Measurements from ENCODE around the gene GORASP1. TPM values are rescaled to one million over a fixed set of nuclear protein-coding genes. Genes with fewer than 3 reads are reported as not detected.
"Not testable (repeated sequence)": the region's sequence is repeated elsewhere in the genome, so short reads cannot be mapped to it uniquely, and the experiment has no call there.

GORASP1 gene
- total RNA-seq, 1 donor from 2014 or later, result 62.1 TPM

DNA sequence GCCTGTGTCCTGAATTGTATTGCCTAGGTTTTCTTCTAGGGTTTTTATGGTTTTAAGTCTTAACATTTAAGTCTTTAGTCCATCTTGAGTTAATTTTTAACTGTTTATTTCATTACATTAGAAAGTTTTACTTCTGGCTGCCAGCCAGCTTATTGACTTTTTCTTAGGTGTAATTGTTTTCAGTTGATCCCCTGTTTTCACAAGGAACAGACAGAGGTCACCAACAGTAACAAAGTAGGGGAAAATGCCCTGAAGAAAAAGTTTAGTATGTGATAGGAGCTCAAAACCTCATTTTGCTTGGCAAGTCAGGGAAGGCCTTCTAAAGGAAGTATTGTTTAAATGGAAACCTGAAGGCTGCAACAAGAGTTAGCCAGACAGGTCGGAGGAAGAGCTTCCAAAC lies 45.2 kb downstream of the GORASP1 start:
- no peak for DNase-seq (ENCODE audit: extremely low spot score, unreplicated experiment)
- H3K4me1 Mint-ChIP-seq (ENCODE audit: unreplicated experiment), result peaks cover 8% of the 10 kb centered on the region
- H3K27ac Mint-ChIP-seq (ENCODE audit: unreplicated experiment), result no peak overlapping the region
- no peak overlapping the region for H3K4me3 Mint-ChIP-seq (ENCODE audit: unreplicated experiment)
- TF ChIP-seq, protein P1, sequence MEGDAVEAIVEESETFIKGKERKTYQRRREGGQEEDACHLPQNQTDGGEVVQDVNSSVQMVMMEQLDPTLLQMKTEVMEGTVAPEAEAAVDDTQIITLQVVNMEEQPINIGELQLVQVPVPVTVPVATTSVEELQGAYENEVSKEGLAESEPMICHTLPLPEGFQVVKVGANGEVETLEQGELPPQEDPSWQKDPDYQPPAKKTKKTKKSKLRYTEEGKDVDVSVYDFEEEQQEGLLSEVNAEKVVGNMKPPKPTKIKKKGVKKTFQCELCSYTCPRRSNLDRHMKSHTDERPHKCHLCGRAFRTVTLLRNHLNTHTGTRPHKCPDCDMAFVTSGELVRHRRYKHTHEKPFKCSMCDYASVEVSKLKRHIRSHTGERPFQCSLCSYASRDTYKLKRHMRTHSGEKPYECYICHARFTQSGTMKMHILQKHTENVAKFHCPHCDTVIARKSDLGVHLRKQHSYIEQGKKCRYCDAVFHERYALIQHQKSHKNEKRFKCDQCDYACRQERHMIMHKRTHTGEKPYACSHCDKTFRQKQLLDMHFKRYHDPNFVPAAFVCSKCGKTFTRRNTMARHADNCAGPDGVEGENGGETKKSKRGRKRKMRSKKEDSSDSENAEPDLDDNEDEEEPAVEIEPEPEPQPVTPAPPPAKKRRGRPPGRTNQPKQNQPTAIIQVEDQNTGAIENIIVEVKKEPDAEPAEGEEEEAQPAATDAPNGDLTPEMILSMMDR (IDR thresholded peaks at IDR 0.05), result no peak
- peaks cover 12% of the 10 kb centered on the region for H3K36me3 Mint-ChIP-seq (ENCODE audit: unreplicated experiment)
- no peaks in the 10 kb centered on the region for H3K27me3 Mint-ChIP-seq (ENCODE audit: unreplicated experiment)
- no peaks in the 10 kb centered on the region for H3K9me3 Mint-ChIP-seq (ENCODE audit: unreplicated experiment)

DNA sequence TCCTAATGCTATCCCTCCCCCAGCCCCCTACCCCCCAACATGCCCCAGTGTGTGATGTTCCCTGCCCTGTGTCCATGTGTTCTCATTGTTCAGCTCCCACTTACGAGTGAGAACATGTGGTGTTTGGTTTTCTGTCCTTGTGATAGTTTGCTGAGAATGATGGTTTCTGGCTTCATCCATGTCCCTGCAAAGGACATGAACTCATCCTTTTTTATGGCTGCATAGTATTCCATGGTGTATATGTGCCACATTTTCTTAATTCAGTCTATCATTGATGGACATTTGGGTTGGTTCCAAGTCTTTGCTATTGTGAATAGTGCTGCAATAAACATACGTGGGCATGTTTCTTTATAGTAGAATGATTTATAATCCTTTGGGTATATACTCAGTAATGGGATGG lies 46.2 kb downstream of the GORASP1 start:
- not testable (repeated sequence) for H3K36me3 Mint-ChIP-seq (ENCODE audit: unreplicated experiment); H3K4me3 Mint-ChIP-seq (ENCODE audit: unreplicated experiment); H3K27ac Mint-ChIP-seq (ENCODE audit: unreplicated experiment); H3K27me3 Mint-ChIP-seq (ENCODE audit: unreplicated experiment); H3K9me3 Mint-ChIP-seq (ENCODE audit: unreplicated experiment); DNase-seq (ENCODE audit: extremely low spot score, unreplicated experiment)
- H3K4me1 Mint-ChIP-seq (ENCODE audit: unreplicated experiment), result peaks cover 16% of the 10 kb centered on the region

DNA sequence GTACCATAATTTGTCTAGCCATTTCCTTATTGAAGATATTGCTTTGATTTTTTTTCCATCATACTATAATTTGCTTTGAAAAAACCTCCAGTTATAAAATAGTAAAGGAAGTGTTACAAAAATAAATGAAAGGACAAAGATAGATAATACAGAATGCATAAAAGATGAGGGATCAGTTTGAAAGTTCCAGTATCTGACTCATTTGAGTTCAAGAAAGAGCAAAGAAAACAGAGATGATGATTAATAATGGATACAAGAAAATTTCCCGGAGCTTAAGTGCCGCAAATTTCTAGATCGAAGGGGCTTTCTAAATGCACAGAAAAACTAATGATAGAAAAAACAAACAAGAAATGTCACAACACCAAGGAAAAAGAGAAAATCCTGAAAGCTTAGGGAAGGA lies 51.3 kb downstream of the GORASP1 start:
- no peaks in the 10 kb centered on the region for H3K9me3 Mint-ChIP-seq (ENCODE audit: unreplicated experiment)
- H3K27me3 Mint-ChIP-seq (ENCODE audit: unreplicated experiment), result no peaks in the 10 kb centered on the region
- no peak overlapping the region for H3K27ac Mint-ChIP-seq (ENCODE audit: unreplicated experiment)
- H3K4me3 Mint-ChIP-seq (ENCODE audit: unreplicated experiment), result no peak overlapping the region
- no peaks in the 10 kb centered on the region for H3K36me3 Mint-ChIP-seq (ENCODE audit: unreplicated experiment)
- peaks cover 27% of the 10 kb centered on the region for H3K4me1 Mint-ChIP-seq (ENCODE audit: unreplicated experiment)
- no peak for DNase-seq (ENCODE audit: extremely low spot score, unreplicated experiment)
- TF ChIP-seq, protein P1 (IDR thresholded peaks at IDR 0.05), result no peak

DNA sequence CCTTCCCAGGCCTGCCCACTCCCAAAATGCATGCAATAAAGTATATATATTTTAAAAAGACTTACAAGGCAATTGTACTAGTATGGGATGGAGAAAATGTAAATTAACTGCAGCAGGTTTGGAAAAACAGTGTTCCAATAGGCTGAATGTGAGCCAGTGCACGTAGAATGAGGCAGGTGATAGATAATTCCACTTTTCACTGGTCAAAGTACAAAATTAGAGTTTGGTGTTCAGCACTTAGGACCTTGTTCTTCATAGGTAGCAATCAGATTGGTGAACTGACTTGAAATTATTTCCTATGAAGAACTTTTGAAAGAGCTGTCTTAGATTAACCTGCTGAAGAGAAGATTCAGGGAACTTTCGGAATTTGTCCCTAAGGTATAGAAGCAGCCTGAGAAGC lies 53.7 kb downstream of the GORASP1 start:
- no peaks in the 10 kb centered on the region for H3K36me3 Mint-ChIP-seq (ENCODE audit: unreplicated experiment)
- no peak overlapping the region for H3K4me3 Mint-ChIP-seq (ENCODE audit: unreplicated experiment)
- no peaks in the 10 kb centered on the region for H3K9me3 Mint-ChIP-seq (ENCODE audit: unreplicated experiment)
- H3K27me3 Mint-ChIP-seq (ENCODE audit: unreplicated experiment), result peaks cover 14% of the 10 kb centered on the region
- peaks cover 24% of the 10 kb centered on the region for H3K4me1 Mint-ChIP-seq (ENCODE audit: unreplicated experiment)
- no peak overlapping the region for H3K27ac Mint-ChIP-seq (ENCODE audit: unreplicated experiment)
- DNase-seq (ENCODE audit: extremely low spot score, unreplicated experiment), result no peak
- TF ChIP-seq, protein P1 (IDR thresholded peaks at IDR 0.05), result no peak

DNA sequence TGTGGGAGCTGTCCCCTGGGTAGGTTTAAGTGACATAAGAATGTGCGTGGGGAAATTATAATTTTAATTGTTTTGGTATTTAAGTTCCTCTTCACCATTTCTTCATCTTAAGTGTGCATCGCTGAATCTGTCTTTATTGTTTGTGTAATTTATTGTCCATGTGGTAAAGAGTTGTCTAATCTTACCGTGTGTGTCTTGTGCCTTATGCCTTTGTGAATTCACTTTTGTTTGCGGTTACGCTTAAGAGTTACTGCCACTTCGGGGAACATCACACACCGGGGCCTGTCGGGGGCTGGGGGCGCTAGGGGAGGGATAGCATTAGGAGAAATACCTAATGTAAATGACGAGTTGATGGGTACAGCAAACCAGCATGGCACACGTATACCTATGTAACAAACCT lies 54.8 kb downstream of the GORASP1 start:
- no peaks in the 10 kb centered on the region for H3K36me3 Mint-ChIP-seq (ENCODE audit: unreplicated experiment)
- peak overlapping the region; percentile 94 for H3K4me3 Mint-ChIP-seq (ENCODE audit: unreplicated experiment)
- H3K27ac Mint-ChIP-seq (ENCODE audit: unreplicated experiment), result no peak overlapping the region
- TF ChIP-seq, protein P1 (IDR thresholded peaks at IDR 0.05), result no peak
- H3K4me1 Mint-ChIP-seq (ENCODE audit: unreplicated experiment), result peaks cover 24% of the 10 kb centered on the region
- H3K9me3 Mint-ChIP-seq (ENCODE audit: unreplicated experiment), result no peaks in the 10 kb centered on the region
- no peak for DNase-seq (ENCODE audit: extremely low spot score, unreplicated experiment)
- H3K27me3 Mint-ChIP-seq (ENCODE audit: unreplicated experiment), result peaks cover 23% of the 10 kb centered on the region

Measured in osteocyte (in vitro differentiated cells).